Activated T-cell treated with anti-CD3 and anti-CD28 coated beads, Interleukin-2, amount 50 U/mL, for 72 hours (primary cell): ENCODE measurements around the gene TMX3. TPM values are rescaled to one million over a fixed set of nuclear protein-coding genes. Genes with fewer than 3 reads are reported as not detected.
A peak's percentile ranks its signal among the peaks of the same experiment; 100 is the strongest.

Experiments used
- ATAC-seq, 2 donors: fragments of 150-1000 bp; cut with Tn5 transposase; replicated peaks in 1 of 2; 2 replicates each; pipeline ENCODE4 v1.10.0; 2021; ENCODE audit warnings: moderate library complexity in 2 of 2, mild to moderate bottlenecking in 1 of 2
- DNase-seq, 2 donors: peaks; one replicate each; pipeline ENCODE4 v3.0.0; 2021 to 2022; ENCODE audit warnings: mixed read lengths in 1 of 2
- H3K27ac Mint-ChIP-seq: one replicate; pipeline ENCODE4 v1.8.0; 2022; ENCODE audit warnings: mild to moderate bottlenecking, moderate library complexity, mixed read lengths
- H3K27me3 Mint-ChIP-seq: one replicate; pipeline ENCODE4 v1.8.0; 2022; ENCODE audit warnings: low read depth, mixed read lengths
- H3K36me3 Mint-ChIP-seq, 2 donors: one replicate each; pipeline ENCODE4 v1.8.0; 2022; ENCODE audit warnings: mixed read lengths in 2 of 2, mild to moderate bottlenecking in 1 of 2; ENCODE audit not compliant: insufficient read depth in 2 of 2
- H3K4me1 Mint-ChIP-seq: one replicate; pipeline ENCODE4 v1.8.0; 2022; ENCODE audit warnings: low read depth, mixed read lengths
- H3K4me3 Mint-ChIP-seq, 2 donors: one replicate each; pipeline ENCODE4 v1.8.0; 2022; ENCODE audit warnings: mild to moderate bottlenecking in 2 of 2, mixed read lengths in 2 of 2, moderate library complexity in 2 of 2
- H3K9me3 Mint-ChIP-seq, 2 donors: one replicate each; pipeline ENCODE4 v1.8.0; 2022; ENCODE audit warnings: mixed read lengths in 2 of 2
- total RNA-seq, 2 donors: library from RNA; stranded (reverse); gene quantifications; one replicate each; pipeline ENCODE4 v1.2.3, GENCODE V29; 2022

Gene TMX3
- total RNA-seq, 2 donors from 2014 or later = 69.5 to 79.6 TPM

DNA sequence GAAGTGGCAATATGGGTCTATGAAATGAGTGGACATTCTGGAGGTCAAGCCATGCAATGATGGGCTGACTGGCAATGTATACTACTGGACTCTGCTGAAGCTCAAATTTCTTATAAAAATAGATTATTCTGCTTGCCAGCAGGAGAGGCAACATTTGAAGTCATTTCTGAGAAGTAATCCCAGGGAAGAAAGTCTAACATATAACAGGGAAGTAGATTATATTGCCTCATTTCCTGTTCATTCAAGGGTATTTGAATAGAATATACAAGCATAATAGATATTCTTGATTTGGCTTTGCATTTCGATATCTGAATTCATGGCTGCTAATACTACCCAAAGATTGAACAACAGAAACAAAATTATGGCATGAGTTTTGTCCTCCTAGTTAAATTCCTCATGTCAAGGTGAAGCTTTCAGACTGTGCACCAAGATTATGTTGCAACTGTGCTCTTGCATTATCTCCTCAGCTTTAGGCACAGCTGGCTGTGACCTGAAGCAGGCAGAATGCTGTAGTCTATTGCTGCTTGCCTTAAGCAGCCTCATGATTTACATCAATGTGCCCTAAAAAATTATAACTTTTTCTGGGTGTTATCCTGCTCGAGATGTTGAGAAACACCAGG lies 13.3 kb upstream of the TMX3 start:
- DNase-seq (no peak), ATAC-seq (no peak)
- Mint-ChIP-seq H3K4me1 (peaks cover 3% of the 10 kb centered on the region), H3K9me3 (no peaks in the 10 kb centered on the region), H3K27ac (no peak overlapping the region), H3K27me3 (no peaks in the 10 kb centered on the region), H3K36me3 (peaks cover 0 to under 1% of the 10 kb centered on the region in 2 donors), H3K4me3 (no peak overlapping the region)

DNA sequence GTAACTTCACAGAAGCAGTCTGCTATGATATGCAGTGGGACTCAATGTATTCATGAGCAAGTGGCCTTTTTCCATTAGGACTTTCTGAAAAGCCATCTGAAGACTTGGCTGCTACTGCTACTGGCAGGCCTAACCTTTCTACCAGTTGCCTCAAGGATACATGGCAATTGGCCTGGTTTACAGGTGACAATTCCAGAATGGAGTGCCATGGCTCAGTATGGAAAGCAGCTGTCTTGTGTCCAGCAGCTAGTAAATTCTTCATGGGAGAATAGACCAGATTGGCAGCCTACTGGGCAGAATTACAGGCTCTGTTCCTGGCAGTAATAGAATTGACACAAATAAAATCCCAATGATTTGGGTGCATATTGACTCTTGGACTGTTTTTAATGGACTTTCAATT lies 12.6 kb upstream of the TMX3 start:
- no peaks in the 10 kb centered on the region for H3K27me3 Mint-ChIP-seq
- no peak for ATAC-seq

DNA sequence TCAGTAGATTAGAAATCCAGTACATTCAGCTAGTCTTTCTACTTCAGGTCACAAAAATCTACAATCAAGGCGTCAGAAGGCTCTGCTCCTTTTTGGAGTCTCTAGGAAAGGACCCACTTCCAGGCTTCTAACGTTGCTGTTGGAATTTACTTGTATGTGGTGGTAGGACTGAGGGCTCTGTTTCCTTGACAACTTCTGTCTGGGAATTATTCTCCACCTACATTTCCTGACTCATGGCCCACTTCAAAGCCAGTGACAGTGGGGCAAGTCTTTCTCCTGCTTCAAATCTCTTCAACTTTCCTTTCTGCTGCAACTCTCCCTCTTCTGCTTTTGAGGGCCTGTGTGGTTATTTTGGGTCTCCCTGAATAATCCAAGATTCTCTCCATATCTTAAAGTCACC lies 10.4 kb upstream of the TMX3 start:
- no peak overlapping the region for H3K4me3 Mint-ChIP-seq
- H3K4me1 Mint-ChIP-seq = peaks cover 31% of the 10 kb centered on the region
- ATAC-seq (no peak), DNase-seq (no peak)
- H3K9me3 Mint-ChIP-seq = no peaks in the 10 kb centered on the region
- H3K27me3 Mint-ChIP-seq = no peaks in the 10 kb centered on the region
- H3K27ac Mint-ChIP-seq = no peak overlapping the region
- H3K36me3 Mint-ChIP-seq = peaks cover 0 to 1% of the 10 kb centered on the region in 2 donors

More for the DNA sequence above, 12.6 kb upstream of the TMX3 start:
- H3K9me3 Mint-ChIP-seq = no peaks in the 10 kb centered on the region
- H3K36me3 Mint-ChIP-seq = peaks cover 0 to 1% of the 10 kb centered on the region in 2 donors
- H3K27ac Mint-ChIP-seq = no peak overlapping the region
- no peak for DNase-seq
- no peak overlapping the region for H3K4me3 Mint-ChIP-seq
- H3K4me1 Mint-ChIP-seq = peaks cover 9% of the 10 kb centered on the region

DNA sequence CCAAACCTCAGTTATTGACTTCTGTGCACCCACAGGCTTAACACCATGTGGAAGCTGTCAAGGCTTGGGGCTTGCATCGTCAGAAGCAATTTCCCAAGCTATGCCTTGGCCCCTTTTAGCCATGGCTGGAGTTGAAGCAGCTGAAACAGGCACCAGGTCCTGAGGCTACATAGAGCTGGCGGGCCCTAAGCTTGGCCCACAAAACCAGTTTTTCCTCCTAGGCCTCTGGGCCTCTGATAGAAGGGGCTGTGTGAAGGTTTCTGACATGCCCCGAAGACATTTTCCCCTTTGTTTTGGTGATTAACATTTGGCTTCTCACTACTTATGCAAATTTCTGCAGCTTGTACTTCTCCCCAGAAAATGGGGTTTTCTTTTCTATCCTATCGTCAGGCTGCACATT lies 9.1 kb upstream of the TMX3 start:
- no peaks in the 10 kb centered on the region for H3K9me3 Mint-ChIP-seq
- ATAC-seq (no peak), DNase-seq (no peak)

DNA sequence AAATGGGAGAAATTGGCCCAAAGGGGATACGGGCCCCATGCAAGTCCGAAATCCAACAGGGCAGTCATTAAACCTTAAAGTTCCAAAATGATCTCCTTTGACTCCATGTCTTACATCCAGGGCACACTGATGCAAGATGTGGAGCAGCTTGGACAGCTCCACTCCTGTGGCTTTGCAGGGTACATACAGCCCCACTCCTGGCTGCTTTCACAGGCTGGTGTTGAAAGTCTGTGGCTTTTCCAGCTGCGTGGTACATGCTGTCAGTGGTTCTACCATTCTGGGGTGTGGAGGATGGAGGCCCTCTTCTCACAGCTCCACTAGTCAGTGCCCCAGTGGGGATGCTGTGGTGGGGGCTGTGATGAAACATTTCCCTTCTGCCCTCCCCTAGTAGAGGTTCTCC lies 8.6 kb upstream of the TMX3 start:
- Mint-ChIP-seq H3K27ac (no peak overlapping the region), H3K27me3 (no peaks in the 10 kb centered on the region), H3K4me3 (no peak overlapping the region), H3K36me3 (peaks cover 0 to 1% of the 10 kb centered on the region in 2 donors), H3K9me3 (no peaks in the 10 kb centered on the region), H3K4me1 (peaks cover 33% of the 10 kb centered on the region)
- DNase-seq (no peak), ATAC-seq (no peak)

More for the DNA sequence above, 9.1 kb upstream of the TMX3 start:
- peaks cover 0 to 1% of the 10 kb centered on the region in 2 donors for H3K36me3 Mint-ChIP-seq
- no peak overlapping the region for H3K27ac Mint-ChIP-seq
- H3K27me3 Mint-ChIP-seq = no peaks in the 10 kb centered on the region
- H3K4me3 Mint-ChIP-seq = no peak overlapping the region
- peaks cover 33% of the 10 kb centered on the region for H3K4me1 Mint-ChIP-seq

DNA sequence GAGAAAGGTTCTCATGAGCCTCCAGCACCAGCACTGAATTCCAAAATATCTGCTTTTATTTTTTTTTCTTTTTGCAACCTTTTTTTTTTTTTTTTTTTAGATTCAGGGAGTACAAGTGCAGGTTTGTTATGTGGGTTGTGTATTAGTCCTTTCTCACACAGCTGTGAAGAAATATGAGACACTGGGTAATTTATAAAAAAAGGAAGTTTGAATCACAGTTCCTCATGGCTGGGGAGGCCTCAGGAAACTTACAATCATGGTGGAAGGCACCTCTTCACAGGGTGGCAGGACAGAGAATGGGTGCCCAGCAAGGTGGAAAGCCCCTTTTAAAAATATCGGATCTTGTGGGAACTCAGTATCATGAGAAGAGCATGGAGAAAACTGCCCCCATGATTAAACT lies 7.9 kb upstream of the TMX3 start:
- DNase-seq (no peak), ATAC-seq (no peak)
- H3K27me3 Mint-ChIP-seq = no peaks in the 10 kb centered on the region
- no peak overlapping the region for H3K4me3 Mint-ChIP-seq
- H3K9me3 Mint-ChIP-seq = no peaks in the 10 kb centered on the region
- no peak overlapping the region for H3K27ac Mint-ChIP-seq
- H3K4me1 Mint-ChIP-seq = peaks cover 33% of the 10 kb centered on the region
- peaks cover 0 to 1% of the 10 kb centered on the region in 2 donors for H3K36me3 Mint-ChIP-seq

DNA sequence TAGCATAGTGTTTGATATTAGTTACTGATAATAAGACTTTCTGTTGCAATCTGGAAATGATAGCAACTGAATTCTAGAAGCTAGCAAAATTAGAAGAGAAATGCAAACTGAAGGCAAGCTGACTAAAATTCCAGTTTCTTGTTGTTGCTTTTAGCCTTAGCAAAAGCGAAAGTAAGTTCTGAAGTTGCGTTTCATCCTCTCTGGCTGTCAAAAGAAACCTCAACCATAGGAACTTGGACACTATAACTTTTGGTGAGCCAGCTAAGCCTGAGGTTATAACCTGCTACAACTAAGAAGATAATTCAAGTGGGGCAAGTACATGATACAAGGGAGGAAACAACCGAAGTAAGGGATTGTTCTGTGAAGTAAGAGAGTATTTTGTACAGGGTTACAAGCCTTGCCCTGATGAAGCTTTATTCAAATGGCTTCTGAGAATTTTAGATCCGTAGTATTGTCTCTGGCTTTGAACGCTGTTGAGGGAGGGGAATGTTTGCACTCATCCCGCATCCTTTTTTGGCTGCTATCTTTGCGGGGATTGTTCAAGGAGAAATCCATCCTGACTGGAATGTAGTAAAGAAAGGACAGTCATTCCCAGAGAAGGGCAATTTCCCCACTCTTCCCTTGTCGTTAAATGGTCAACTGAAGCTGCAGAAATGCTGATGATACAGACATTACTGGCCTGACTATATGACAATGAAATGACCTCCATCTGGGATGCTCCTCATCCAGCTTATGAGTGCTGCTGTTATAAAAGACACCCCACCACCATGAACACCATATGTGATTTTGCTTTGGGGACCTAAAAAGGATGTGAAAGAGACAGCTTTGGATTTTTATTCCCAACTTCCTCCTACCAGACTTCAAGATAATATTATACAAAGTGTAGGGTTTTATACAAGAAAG lies 7.0 kb upstream of the TMX3 start:
- H3K27ac Mint-ChIP-seq = peak overlapping the region; percentile 70
- no peaks in the 10 kb centered on the region for H3K27me3 Mint-ChIP-seq
- H3K36me3 Mint-ChIP-seq = peaks cover 0 to 1% of the 10 kb centered on the region in 2 donors
- no peaks in the 10 kb centered on the region for H3K9me3 Mint-ChIP-seq
- H3K4me1 Mint-ChIP-seq = peaks cover 33% of the 10 kb centered on the region
- peak; percentile 91 to 95 for ATAC-seq
- H3K4me3 Mint-ChIP-seq = peak overlapping the region; percentile 70 to 82
- DNase-seq = peak; percentile 8 to 18

DNA sequence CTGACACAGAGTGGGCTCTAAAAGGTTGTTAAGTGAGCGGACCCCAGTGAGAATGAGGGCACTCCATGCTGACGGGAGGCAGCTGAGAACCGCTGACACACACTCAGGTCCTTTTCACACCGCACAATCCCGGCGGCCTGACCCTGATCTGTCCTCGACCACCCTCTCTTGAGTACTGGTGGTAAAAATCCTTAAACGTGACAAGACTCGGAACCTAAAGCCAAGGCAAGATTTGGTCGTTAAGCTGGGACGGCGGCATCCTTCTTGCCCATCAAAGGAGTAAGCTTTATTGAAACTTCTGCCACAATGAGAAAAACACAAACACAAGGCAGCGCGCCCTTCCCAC lies 569 bp downstream of the TMX3 start:
- DNase-seq (peak in 1 of 2 donors; percentile 10), ATAC-seq (peak; percentile 5 to 18)
- Mint-ChIP-seq H3K9me3 (no peaks in the 10 kb centered on the region), H3K36me3 (peaks cover 9 to 13% of the 10 kb centered on the region in 2 donors), H3K4me3 (peak overlapping the region; percentile 87 to 99), H3K27ac (peak overlapping the region; percentile 96), H3K27me3 (no peaks in the 10 kb centered on the region), H3K4me1 (peaks cover 39% of the 10 kb centered on the region)

DNA sequence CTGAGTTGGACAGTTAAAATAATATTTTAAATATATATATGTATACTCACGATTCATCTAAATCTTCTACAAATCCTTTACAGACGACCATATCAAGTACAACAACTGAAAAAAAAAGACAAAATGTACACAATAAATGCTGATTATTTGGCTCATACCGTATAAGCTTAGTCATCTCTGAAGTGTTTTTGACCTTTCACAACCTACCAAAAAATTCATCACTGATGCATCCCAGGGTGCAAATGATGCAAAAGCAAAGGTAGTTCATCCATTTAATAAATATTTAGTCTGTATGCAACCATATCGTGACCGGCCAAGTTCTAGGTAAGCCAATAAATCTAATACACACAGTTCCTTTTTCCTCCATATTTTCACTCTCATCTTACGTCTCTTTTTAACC lies 1.1 kb downstream of the TMX3 start:
- H3K4me1 Mint-ChIP-seq = peaks cover 45% of the 10 kb centered on the region
- no peak for ATAC-seq
- H3K9me3 Mint-ChIP-seq = no peaks in the 10 kb centered on the region
- peak overlapping the region; percentile 87 to 99 for H3K4me3 Mint-ChIP-seq
- DNase-seq = no peak
- H3K27me3 Mint-ChIP-seq = no peaks in the 10 kb centered on the region
- peaks cover 9 to 16% of the 10 kb centered on the region in 2 donors for H3K36me3 Mint-ChIP-seq
- peak overlapping the region; percentile 96 for H3K27ac Mint-ChIP-seq

DNA sequence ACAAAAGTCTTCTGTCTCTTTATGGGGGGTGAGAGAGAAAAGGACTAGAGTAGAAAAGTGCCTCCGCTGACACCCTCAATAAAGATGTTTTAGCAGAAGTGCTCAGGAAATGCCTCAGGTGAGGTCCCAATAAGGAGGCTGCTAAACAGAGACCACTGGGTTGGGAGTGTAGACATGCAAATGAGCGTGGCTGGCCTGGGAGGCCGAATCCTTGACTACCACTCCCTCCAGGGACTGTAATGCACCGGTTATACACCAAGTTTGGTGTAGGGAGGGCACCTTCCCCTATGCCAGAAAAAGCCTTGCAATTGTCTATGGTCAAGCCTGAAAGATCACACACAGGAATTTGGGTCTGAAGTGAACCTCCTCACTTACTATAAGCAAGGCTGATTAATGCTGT lies 1.8 kb downstream of the TMX3 start:
- peak overlapping the region; percentile 64 to 99 for H3K4me3 Mint-ChIP-seq
- peak overlapping the region; percentile 92 for H3K27ac Mint-ChIP-seq
- no peaks in the 10 kb centered on the region for H3K27me3 Mint-ChIP-seq
- H3K36me3 Mint-ChIP-seq = peaks cover 9 to 18% of the 10 kb centered on the region in 2 donors
- no peak for DNase-seq
- H3K9me3 Mint-ChIP-seq = no peaks in the 10 kb centered on the region
- no peak for ATAC-seq
- H3K4me1 Mint-ChIP-seq = peaks cover 47% of the 10 kb centered on the region

DNA sequence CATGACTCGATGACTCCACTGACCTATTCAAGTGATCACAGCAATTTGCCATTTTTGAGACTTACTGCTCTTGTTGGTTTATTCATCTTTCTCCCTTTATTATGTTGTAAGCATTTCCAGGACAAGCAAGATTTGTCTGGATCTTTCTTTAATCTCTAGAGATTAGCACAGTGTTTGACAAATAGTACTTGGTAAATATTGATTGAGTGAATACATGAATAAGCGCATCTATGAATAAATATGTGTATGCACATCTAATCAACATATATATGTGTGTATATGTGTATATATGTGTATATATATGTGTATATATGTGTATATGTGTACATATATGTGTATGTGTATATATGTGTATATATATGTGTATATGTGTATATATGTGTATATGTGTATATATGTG lies 7.3 kb downstream of the TMX3 start:
- Mint-ChIP-seq H3K27me3 (no peaks in the 10 kb centered on the region), H3K9me3 (no peaks in the 10 kb centered on the region), H3K4me3 (no peak overlapping the region), H3K36me3 (peaks cover 3 to 36% of the 10 kb centered on the region in 2 donors), H3K27ac (no peak overlapping the region), H3K4me1 (peaks cover 40% of the 10 kb centered on the region)
- DNase-seq = no peak
- no peak for ATAC-seq

DNA sequence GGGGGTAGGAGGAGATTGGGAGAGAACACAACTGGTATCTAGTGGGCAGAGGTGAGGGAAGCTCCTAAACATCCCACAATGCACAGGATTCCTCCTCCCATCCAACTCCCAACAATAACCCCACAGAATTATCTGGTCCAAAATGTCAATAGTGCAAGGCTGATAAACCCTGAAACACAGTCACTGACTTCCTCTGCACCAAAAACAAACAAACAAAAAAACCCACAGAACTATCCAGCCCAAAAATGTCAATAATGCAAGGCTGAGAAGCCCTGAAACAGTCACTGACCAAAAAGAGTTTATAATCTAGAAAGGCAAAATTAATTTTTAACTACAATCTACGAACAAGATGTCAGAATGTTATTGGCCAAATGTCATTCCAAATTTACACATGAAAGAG lies 9.8 kb downstream of the TMX3 start:
- H3K4me1 Mint-ChIP-seq = peaks cover 35% of the 10 kb centered on the region
- H3K27me3 Mint-ChIP-seq = no peaks in the 10 kb centered on the region
- H3K36me3 Mint-ChIP-seq = peaks cover 3 to 31% of the 10 kb centered on the region in 2 donors

DNA sequence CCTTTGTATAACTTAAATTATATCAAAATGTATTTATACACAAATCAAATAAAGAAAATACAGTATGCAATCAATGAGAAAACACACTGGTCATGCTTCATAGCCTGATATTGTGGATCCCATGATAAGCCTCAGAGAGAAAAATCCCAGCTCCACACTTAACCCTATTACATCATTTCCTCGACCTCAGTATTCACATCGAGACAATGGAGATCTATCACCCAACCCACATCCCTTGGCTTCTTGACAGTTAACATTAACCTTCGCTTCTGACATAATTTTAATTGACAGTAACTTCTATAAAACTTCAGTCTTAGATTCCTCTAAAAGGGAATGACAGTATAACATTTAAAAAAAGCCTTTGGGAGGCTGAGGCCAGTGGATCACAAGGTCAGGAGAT lies 11.6 kb downstream of the TMX3 start:
- no peak overlapping the region for H3K27ac Mint-ChIP-seq
- H3K4me1 Mint-ChIP-seq = peaks cover 21% of the 10 kb centered on the region

More for the DNA sequence above, 9.8 kb downstream of the TMX3 start:
- DNase-seq (no peak), ATAC-seq (no peak)
- no peaks in the 10 kb centered on the region for H3K9me3 Mint-ChIP-seq
- peak overlapping the region; percentile 44 for H3K27ac Mint-ChIP-seq
- no peak overlapping the region for H3K4me3 Mint-ChIP-seq

More for the DNA sequence above, 11.6 kb downstream of the TMX3 start:
- DNase-seq (no peak), ATAC-seq (no peak)
- Mint-ChIP-seq H3K27me3 (no peaks in the 10 kb centered on the region), H3K4me3 (no peak overlapping the region), H3K9me3 (no peaks in the 10 kb centered on the region), H3K36me3 (peaks cover 0 to 21% of the 10 kb centered on the region in 2 donors)
